ENCODE data around the gene SYNM.

SYNM gene

DNA sequence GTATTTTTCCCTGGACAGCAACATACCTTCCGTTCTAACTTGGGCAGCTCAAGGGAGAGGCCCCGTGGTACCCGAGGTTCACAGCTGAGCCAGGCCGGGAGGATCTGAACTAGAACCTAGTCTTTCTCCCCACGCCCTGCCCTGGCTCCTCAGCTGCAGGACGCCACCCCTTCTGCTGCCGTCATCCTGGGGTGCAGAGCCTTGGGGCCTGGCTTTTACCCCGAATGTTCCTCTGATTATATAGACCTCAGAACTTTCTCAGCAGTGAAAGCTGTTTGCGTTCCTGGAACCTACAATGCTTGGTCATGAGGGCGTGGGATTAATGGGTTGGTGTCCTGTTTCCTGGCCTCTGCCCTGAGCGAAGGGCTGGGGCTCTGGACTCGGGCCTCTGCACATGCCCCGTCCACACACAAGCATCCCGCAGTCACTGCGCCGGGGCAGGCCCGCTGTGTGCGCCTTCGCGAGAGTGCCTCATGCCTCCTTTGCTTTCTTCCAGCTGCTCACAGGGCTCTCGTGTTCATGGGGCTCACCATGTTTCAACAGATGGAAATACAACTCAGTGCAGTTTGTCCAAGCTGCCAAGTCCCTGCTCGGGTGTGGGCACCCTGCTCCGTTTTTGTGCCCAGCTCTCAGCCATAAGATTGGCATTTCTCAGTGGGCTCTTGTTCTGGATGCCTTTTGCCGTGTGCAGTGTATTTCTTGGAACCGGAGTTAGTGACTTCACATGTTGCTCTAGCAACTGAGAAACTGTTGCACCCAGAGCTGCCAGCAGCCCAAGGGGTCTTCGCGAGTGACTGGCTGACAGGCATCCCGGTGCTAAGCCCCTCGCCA is 20.4 kb downstream of the SYNM start:
- no peak for DNase-seq

DNA sequence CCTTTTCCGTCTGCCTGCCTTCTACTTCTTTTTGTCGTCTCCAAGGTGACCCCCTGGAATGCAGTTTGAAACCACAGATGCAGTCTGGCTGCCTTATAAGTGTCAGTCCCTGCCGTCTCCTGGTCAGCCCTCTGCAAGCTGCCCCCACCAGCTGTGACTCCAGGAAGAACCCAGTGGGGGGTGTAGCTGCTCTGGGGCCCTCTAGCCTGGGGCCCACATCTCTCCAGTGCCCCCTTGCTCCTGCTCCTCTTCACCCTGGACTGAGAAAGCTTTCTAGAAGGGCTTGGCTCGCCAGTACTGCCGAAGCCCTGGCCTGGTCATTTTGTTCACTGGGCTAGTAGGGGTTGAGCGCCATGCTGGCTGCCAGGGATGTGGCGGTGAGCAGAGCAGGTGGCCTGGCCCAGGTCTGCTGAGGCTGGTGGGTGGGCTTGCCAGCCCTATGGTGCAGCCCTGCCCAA is 21.3 kb downstream of the SYNM start:
- no peak for DNase-seq

DNA sequence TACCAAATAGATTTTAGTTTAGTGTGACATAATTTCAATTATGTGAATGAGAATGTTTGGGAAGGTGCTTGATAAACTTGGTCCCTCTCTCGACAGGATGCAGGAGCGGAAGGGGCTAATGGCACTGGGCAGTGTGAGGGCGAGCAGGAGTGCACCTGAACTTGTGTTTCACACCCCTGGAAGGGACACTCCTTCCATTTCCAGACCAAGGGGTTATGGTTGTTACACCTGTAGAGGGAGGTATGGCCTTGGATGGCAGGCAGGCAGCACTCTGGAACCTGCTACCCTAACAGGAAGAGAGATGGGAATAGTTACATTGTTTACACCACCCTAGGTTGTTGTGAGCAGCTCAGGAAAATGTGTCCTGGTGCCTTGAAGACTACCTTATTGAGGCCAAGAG is 22.1 kb downstream of the SYNM start:
- no peak for DNase-seq

DNA sequence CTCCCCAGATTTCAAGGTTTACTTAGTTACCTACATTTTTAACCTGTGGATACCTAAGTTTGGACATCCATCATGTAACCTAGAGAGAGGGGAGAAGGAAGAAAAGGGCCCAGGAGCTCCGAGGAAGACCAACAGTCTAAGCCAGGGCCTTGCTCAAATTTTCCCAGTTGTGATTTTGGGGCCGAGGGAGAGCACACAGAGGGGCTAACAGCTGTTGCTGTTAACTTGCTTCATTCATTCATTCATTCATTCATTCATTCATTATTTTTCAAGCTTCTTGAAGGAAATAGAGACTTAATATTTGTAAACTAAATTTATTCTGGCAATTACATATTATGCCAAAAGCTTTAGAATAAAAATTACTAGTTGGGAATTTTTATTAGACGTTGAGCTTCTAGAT is 22.9 kb downstream of the SYNM start:
- no peak for DNase-seq

DNA sequence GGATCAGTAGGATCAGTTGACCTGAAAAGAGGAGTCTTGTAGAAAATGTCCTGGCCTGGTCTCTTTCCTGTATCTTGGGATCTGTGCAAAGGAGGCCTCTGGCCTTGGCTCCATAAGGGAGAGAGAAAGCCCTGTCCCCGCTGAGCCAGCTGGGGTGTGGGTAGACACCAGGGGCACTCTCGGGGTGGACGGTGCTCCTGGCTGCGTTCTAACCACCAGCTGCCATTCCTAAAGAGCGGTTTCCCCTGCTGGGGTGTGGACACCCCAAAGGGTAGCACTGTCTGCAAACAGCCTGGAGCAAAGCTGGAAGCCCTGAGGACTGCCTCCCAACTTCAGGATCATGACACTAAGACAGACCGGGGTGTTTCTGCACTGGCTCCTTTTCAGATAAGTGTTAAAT is 23.5 kb downstream of the SYNM start:
- no peak for DNase-seq

- DNase-seq, result no peak
Observed at GRCh38 chr15:99129644-99130043, 24.8 kb downstream of the SYNM start.

DNA sequence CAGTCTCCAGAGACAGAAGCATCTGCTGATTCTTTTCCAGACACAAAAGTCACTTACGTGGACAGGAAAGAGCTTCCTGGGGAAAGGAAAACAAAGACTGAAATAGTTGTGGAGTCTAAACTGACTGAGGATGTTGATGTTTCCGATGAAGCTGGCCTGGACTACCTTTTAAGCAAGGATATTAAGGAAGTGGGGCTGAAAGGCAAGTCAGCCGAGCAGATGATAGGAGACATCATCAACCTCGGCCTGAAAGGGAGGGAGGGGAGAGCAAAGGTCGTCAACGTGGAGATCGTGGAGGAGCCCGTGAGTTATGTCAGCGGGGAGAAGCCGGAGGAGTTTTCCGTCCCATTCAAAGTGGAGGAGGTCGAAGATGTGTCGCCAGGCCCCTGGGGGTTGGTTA is 25.4 kb downstream of the SYNM start:
- DNase-seq, result no peak

DNA sequence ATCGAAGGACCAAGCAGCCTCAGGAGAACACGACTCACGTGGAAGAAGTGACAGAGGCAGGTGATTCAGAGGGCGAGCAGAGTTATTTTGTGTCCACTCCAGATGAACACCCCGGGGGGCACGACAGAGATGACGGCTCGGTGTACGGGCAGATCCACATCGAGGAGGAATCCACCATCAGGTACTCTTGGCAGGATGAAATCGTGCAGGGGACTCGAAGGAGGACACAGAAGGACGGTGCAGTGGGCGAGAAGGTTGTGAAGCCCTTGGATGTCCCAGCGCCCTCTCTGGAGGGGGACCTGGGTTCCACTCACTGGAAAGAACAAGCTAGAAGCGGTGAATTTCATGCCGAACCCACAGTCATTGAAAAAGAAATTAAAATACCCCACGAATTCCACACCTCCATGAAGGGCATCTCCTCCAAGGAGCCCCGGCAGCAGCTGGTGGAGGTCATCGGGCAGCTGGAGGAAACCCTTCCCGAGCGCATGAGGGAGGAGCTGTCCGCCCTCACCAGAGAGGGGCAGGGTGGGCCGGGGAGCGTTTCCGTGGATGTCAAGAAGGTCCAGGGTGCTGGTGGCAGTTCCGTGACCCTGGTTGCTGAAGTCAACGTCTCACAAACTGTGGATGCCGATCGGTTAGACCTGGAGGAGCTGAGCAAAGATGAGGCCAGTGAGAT is 26.0 kb downstream of the SYNM start:
- no peak for DNase-seq

- DNase-seq, result no peak
Observed at GRCh38 chr15:99131441-99132023, 26.7 kb downstream of the SYNM start.

- no peak for DNase-seq
Observed at GRCh38 chr15:99132122-99132521, 27.2 kb downstream of the SYNM start.

DNA sequence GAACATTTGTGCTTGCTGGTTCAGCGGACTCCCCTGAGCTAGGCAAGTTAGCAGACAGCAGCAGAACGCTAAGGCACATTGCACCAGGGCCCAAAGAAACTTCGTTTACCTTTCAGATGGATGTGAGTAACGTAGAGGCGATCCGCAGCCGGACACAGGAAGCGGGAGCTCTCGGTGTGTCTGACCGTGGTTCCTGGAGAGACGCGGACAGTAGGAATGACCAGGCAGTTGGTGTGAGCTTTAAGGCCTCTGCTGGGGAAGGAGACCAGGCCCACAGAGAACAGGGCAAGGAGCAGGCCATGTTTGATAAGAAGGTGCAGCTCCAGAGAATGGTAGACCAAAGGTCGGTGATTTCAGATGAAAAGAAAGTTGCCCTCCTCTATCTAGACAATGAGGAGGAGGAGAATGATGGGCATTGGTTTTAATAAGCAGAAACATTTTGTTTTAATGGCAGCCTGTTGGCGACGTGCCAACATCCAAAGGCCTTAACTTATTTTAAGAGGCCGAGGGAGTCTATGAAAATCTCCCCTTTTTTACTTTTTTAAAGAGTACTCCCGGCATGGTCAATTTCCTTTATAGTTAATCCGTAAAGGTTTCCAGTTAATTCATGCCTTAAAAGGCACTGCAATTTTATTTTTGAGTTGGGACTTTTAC is 27.9 kb downstream of the SYNM start:
- DNase-seq, result no peak

- DNase-seq, result no peak
Observed at GRCh38 chr15:99134317-99134821, 29.5 kb downstream of the SYNM start.

- DNase-seq, result no peak
Observed at GRCh38 chr15:99135194-99135593, 30.3 kb downstream of the SYNM start.

DNA sequence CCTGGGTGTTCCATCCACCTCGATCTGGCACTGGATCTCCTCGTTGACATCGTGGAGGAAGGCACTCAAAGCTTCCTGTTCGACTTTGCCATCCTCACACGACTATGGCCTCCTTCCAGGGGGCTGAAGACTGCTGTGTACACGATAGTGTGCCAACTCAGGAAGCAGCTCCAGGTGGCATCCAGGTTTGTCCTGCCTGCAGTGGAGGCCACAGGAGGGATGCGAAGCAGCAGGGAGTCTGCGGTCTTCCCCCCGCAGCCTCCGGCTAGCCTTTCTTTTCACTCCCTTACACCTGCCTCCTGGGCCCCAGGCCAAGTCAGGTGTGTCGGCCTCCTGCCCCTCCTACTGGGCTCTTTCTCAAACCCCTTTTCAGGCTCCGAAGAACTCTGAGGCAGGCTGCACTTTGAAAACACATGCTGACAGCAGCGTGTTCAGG is 32.2 kb downstream of the SYNM start:
- no peak for DNase-seq

GRCh38 chr15:99137877-99138276 is 33.0 kb downstream of the SYNM start:
- DNase-seq, result no peak

- DNase-seq, result no peak
Observed at GRCh38 chr15:99138491-99138982, 33.7 kb downstream of the SYNM start.

GRCh38 chr15:99139276-99139675 is 34.4 kb downstream of the SYNM start:
- DNase-seq, result no peak

GRCh38 chr15:99140590-99140989 is 35.7 kb downstream of the SYNM start:
- no peak for DNase-seq

DNA sequence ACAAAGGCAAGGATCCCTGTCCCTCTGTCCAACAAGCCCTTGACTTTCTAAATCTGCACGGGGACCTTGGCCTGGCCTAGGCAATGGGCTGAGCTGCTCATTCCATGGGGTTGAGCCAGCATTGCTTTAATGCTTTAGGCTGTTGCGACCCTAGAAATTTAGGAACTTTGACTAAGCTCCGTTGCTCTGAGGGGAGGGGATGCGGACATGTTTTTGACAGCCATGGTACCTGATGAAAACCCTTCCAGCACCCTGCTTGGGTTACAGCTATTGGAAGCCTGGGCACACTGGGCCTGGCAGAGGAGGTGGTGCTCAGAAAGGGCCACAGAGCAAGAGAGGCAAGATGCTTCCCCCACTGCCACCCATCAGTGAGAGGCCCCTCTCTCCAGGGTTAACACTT is 37.1 kb downstream of the SYNM start:
- DNase-seq, result no peak

DNA sequence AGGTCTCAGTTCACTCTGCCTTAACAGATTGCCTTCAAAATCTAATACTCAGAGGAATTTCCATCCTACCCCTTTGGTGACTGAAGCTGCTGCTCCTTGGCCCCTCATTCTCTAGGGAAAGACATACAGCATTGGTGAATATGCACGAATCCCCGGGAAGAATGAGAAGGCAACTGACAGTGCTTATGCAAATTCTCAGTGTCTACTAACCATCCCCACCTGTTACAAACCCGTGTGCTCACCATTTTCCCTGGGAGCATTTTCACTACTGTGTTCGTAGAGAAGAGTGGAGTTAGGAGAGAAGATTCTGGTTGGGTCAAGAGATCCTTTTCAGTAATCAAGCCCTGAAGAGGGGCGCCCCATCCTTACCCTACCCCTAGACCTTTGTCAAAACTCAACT is 37.7 kb downstream of the SYNM start:
- DNase-seq, result no peak

DNA sequence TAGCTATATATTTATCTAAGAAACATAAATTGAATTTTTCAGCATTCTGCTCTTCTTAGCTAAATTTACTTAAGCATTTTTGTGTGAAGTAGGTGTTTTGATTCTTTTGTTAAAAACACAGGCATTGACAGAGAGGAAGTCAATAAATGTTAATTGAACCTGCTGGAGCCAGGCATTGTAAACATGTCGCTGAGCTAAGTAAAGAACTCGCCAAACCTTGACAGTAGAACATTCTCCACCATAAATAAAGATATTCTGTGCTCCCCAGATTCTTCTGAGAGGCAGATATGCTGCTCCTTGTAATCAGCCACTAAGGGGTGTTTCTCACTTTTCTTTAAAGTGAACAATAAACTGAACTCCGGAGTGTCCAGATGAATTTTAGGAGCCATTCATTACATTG is 38.4 kb downstream of the SYNM start:
- no peak for DNase-seq

GRCh38 chr15:99143655-99144610 is 39.1 kb downstream of the SYNM start:
- DNase-seq, result no peak
